Muscle layer of duodenum (tissue), 2 donors: ENCODE data around the gene CHD9.
A peak's percentile ranks its signal among the peaks of the same experiment; 100 is the strongest.

Source experiments
- H3K27ac ChIP-seq: one replicate; pipeline ENCODE4 v1.7.0; 2013; ENCODE audit warnings: mild to moderate bottlenecking, low read length
- H3K27me3 ChIP-seq: one replicate; pipeline ENCODE4 v1.7.0; 2013; ENCODE audit warnings: low read depth, mild to moderate bottlenecking, control low read depth, low read length
- H3K36me3 ChIP-seq, 2 donors: one replicate each; pipeline ENCODE4 v1.7.0; 2013; ENCODE audit warnings: low read length in 2 of 2, control low read depth in 1 of 2, mild to moderate bottlenecking in 1 of 2; ENCODE audit not compliant: insufficient read depth in 2 of 2, control insufficient read depth in 1 of 2
- H3K4me1 ChIP-seq, 2 donors: one replicate each; pipeline ENCODE4 v1.7.0; 2013; ENCODE audit warnings: low read length in 2 of 2, mild to moderate bottlenecking in 2 of 2, control low read depth in 1 of 2, moderate library complexity in 1 of 2; ENCODE audit not compliant: insufficient read depth in 2 of 2, control insufficient read depth in 1 of 2
- H3K4me3 ChIP-seq, 2 donors: one replicate each; pipeline ENCODE4 v1.7.0; 2013; ENCODE audit warnings: low read length in 2 of 2, low read depth in 1 of 2, mild to moderate bottlenecking in 1 of 2
- H3K9me3 ChIP-seq, 2 donors: one replicate each; pipeline ENCODE4 v1.7.0; 2013; ENCODE audit warnings: low read length in 2 of 2, control low read depth in 1 of 2, mild to moderate bottlenecking in 1 of 2; ENCODE audit not compliant: control insufficient read depth in 1 of 2
- donor health status: healthy.

The CHD9 gene

DNA sequence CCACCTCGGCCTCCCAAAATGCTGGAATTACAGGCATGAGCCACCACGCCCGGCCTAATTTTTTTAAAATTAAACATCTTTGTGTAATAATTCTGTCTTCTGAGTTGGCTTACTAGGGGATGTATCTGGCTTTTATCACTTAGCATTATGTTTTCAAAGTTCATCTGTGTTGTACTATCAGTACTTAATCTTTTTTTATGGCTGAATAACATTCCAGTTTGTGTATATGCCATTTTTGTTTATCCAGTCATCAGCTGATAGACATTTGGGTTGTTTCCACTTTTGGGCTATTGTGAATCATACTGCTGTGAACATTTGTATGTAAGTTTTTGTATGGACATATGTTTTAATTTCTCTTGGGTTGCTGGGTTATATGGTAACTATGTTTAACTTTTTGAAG, 69.0 kb downstream of the CHD9 start:
- H3K4me1 ChIP-seq = no peaks in the 10 kb centered on the region
- no peaks in the 10 kb centered on the region for H3K27me3 ChIP-seq
- no peaks in the 10 kb centered on the region for H3K9me3 ChIP-seq
- H3K4me3 ChIP-seq = no peak overlapping the region
- no peak overlapping the region for H3K27ac ChIP-seq
- H3K36me3 ChIP-seq = no peaks in the 10 kb centered on the region

- no peaks in the 10 kb centered on the region for H3K9me3 ChIP-seq
- no peaks in the 10 kb centered on the region for H3K27me3 ChIP-seq
- no peaks in the 10 kb centered on the region for H3K36me3 ChIP-seq
- H3K4me3 ChIP-seq = no peak overlapping the region
- H3K27ac ChIP-seq = no peak overlapping the region
- H3K4me1 ChIP-seq = peaks cover 0 to 4% of the 10 kb centered on the region in 2 donors
These were observed 71.6 kb downstream of the CHD9 start for GRCh38 chr16:53126390-53126789.

GRCh38 chr16:53129281-53130158, 74.7 kb downstream of the CHD9 start:
- H3K4me3 ChIP-seq = peak overlapping the region; percentile 67 to 74
- peaks cover 4 to 7% of the 10 kb centered on the region in 2 donors for H3K4me1 ChIP-seq
- H3K27me3 ChIP-seq = no peaks in the 10 kb centered on the region
- H3K36me3 ChIP-seq = no peaks in the 10 kb centered on the region
- no peaks in the 10 kb centered on the region for H3K9me3 ChIP-seq
- H3K27ac ChIP-seq = peak overlapping the region; percentile 85

- Histone ChIP-seq H3K27me3 (no peaks in the 10 kb centered on the region), H3K9me3 (no peaks in the 10 kb centered on the region), H3K27ac (peak overlapping the region; percentile 85), H3K4me1 (peaks cover 4 to 12% of the 10 kb centered on the region in 2 donors), H3K4me3 (peak overlapping the region; percentile 67 to 74), H3K36me3 (no peaks in the 10 kb centered on the region)
These were observed 75.6 kb downstream of the CHD9 start for GRCh38 chr16:53130159-53131049.

DNA sequence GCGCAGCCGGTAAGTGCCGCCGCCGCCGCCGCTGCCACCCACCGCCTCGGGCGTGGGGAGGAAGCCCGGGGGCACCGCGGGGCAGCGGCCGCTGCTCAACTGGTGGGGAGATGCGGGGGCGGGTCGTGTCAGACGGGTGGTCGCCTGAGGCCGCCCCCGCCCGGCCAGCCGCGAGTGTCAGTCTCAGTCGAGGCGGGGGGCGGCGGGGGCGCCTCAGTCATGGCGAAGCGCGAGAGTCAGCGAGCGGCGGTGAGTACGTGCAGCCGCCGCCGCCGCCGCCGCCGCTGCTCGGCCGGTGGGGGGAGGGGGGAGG, 76.2 kb downstream of the CHD9 start:
- Histone ChIP-seq H3K4me3 (peak overlapping the region in 1 of 2 donors; percentile 74), H3K36me3 (no peaks in the 10 kb centered on the region), H3K27ac (no peak overlapping the region), H3K4me1 (peaks cover 4 to 12% of the 10 kb centered on the region in 2 donors), H3K9me3 (no peaks in the 10 kb centered on the region), H3K27me3 (no peaks in the 10 kb centered on the region)

DNA sequence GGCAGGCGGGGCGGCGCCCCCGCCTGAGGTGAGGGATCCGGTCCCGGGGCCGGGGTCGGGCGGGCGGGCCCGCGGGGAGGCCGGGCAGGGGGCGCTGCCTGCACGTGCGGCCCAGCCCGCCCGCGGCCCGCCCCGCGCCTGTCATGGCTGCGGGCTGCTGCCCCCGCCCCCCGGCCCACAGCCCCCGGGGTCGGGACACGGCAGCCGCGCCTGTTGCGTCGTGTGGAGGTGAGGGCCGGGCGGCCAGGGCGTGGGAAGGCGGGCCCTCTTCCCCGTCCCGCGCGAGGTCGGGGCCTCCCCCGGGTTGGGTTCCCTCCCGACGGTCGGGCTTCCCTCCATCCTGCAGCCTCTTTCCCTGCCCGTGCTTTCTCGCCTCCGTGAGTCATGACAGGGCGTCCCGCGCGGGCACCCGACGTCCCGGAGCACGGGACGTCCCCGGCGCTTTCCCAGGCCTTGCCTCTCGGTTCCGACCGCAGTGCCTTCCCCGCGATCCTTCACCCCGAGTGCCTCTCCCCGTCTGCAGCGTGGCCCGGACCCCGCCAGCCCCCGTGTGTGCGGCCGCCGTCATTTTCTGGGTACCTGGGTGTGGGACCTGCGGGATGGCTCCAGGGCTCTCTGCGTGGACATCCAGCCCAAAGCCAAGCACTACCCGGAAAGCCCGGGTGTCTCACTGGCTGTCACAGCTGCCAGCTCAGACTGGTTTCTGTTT, 76.7 kb downstream of the CHD9 start:
- H3K4me3 ChIP-seq = peak overlapping the region; percentile 74 to 75
- no peaks in the 10 kb centered on the region for H3K27me3 ChIP-seq
- no peak overlapping the region for H3K27ac ChIP-seq

DNA sequence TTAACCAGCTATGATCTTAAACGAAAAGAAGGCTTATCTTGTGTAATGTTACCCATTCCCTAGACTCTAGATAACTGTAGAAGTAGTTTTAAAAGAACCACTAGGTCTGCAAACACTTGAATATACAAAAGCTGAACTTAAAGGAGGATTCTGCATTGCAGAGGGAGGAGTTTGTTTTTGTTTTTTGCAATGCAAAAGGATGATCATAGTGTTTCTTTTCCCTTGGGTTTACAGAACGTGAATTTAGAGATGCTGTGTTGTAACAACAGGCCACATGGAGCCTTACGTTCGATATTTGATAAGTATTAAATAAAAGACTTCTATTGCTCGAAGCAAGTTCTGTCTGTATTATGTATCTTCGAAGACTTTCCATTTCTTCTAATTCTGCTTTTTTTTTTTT, 77.6 kb downstream of the CHD9 start:
- no peak overlapping the region for H3K4me3 ChIP-seq
- no peak overlapping the region for H3K27ac ChIP-seq
- H3K36me3 ChIP-seq = no peaks in the 10 kb centered on the region
- no peaks in the 10 kb centered on the region for H3K9me3 ChIP-seq
- H3K4me1 ChIP-seq = peaks cover 4 to 12% of the 10 kb centered on the region in 2 donors
- H3K27me3 ChIP-seq = no peaks in the 10 kb centered on the region

More for the DNA sequence above, 76.7 kb downstream of the CHD9 start:
- H3K36me3 ChIP-seq = no peaks in the 10 kb centered on the region
- H3K9me3 ChIP-seq = no peaks in the 10 kb centered on the region
- peaks cover 4 to 12% of the 10 kb centered on the region in 2 donors for H3K4me1 ChIP-seq

DNA sequence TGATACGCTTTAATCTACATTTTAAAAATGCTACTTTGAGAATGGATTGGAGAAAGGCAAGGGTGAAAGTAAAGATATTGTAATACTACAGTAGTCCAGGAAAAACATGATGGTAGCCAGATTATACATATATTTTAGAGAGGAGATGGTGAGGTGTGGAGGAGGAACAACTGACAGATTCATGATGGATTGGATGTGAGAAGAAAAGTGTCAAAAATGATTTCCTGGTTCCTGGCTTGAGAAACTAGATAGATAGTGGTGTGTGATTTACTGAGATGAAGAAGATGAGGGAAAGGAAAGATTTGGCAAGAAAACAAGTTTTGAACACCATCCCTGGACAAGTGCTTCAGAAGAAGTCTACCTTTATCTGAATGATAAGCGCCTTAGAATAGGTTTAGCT, 80.5 kb downstream of the CHD9 start:
- Histone ChIP-seq H3K4me1 (peaks cover 0 to 12% of the 10 kb centered on the region in 2 donors), H3K36me3 (no peaks in the 10 kb centered on the region), H3K27ac (no peak overlapping the region)

GRCh38 chr16:53142823-53143568, 88.2 kb downstream of the CHD9 start:
- H3K27ac ChIP-seq = no peak overlapping the region
- H3K4me1 ChIP-seq = peaks cover 0 to 4% of the 10 kb centered on the region in 2 donors
- no peaks in the 10 kb centered on the region for H3K9me3 ChIP-seq
- no peak overlapping the region for H3K4me3 ChIP-seq
- H3K27me3 ChIP-seq = no peaks in the 10 kb centered on the region
- H3K36me3 ChIP-seq = no peaks in the 10 kb centered on the region

More for the DNA sequence above, 80.5 kb downstream of the CHD9 start:
- H3K9me3 ChIP-seq = no peaks in the 10 kb centered on the region
- H3K4me3 ChIP-seq = no peak overlapping the region
- H3K27me3 ChIP-seq = no peaks in the 10 kb centered on the region

- Histone ChIP-seq H3K27ac (no peak overlapping the region), H3K36me3 (no peaks in the 10 kb centered on the region), H3K27me3 (no peaks in the 10 kb centered on the region), H3K4me3 (no peak overlapping the region), H3K9me3 (peaks cover 0 to 7% of the 10 kb centered on the region in 2 donors), H3K4me1 (no peaks in the 10 kb centered on the region)
These were observed 92.8 kb downstream of the CHD9 start for GRCh38 chr16:53147500-53148065.
